ENCODE data around the gene NCAPG2.
A peak's percentile ranks its signal among the peaks of the same experiment; 100 is the strongest.

Gene NCAPG2

GRCh38 chr7:158623241-158623640 lies 81.4 kb downstream of the NCAPG2 start:
- TF ChIP-seq GATA2 (IDR thresholded peaks at IDR 0.05; ENCODE audit: low read depth, low read length) (no peak), GATA3 (IDR thresholded peaks at IDR 0.05; ENCODE audit: low read depth, low read length) (no peak)

GRCh38 chr7:158620839-158621441 lies 83.7 kb downstream of the NCAPG2 start:
- TF ChIP-seq GATA3 (IDR thresholded peaks at IDR 0.05; ENCODE audit: low read depth, low read length) (no peak), GATA2 (IDR thresholded peaks at IDR 0.05; ENCODE audit: low read depth, low read length) (no peak)

- TF ChIP-seq GATA3 (IDR thresholded peaks at IDR 0.05; ENCODE audit: low read depth, low read length) = no peak
- no peak for TF ChIP-seq GATA2 (IDR thresholded peaks at IDR 0.05; ENCODE audit: low read depth, low read length)
These were observed 84.2 kb downstream of the NCAPG2 start for GRCh38 chr7:158620418-158620817.

- TF ChIP-seq GATA3 (IDR thresholded peaks at IDR 0.05; ENCODE audit: low read depth, low read length) (no peak), GATA2 (IDR thresholded peaks at IDR 0.05; ENCODE audit: low read depth, low read length) (no peak)
These were observed 85.9 kb downstream of the NCAPG2 start for GRCh38 chr7:158618745-158619140.

- no peak for TF ChIP-seq GATA2 (IDR thresholded peaks at IDR 0.05; ENCODE audit: low read depth, low read length)
- TF ChIP-seq GATA3 (IDR thresholded peaks at IDR 0.05; ENCODE audit: low read depth, low read length) = no peak
These were observed 86.9 kb downstream of the NCAPG2 start for GRCh38 chr7:158617737-158618128.

GRCh38 chr7:158616050-158616449 lies 88.6 kb downstream of the NCAPG2 start:
- TF ChIP-seq GATA2 (IDR thresholded peaks at IDR 0.05; ENCODE audit: low read depth, low read length) (no peak), GATA3 (IDR thresholded peaks at IDR 0.05; ENCODE audit: low read depth, low read length) (no peak)

- TF ChIP-seq GATA2 (IDR thresholded peaks at IDR 0.05; ENCODE audit: low read depth, low read length) = no peak
- TF ChIP-seq GATA3 (IDR thresholded peaks at IDR 0.05; ENCODE audit: low read depth, low read length) = no peak
These were observed 89.9 kb downstream of the NCAPG2 start for GRCh38 chr7:158614700-158615099.

- peak; percentile 74 for TF ChIP-seq GATA2 (IDR thresholded peaks at IDR 0.05; ENCODE audit: low read depth, low read length)
- TF ChIP-seq GATA3 (IDR thresholded peaks at IDR 0.05; ENCODE audit: low read depth, low read length) = peak; percentile 19; the same call in 1 of the 2 replicates
These were observed 91.1 kb downstream of the NCAPG2 start for GRCh38 chr7:158613481-158613880.

GRCh38 chr7:158612546-158612945 lies 92.1 kb downstream of the NCAPG2 start:
- TF ChIP-seq GATA2 (IDR thresholded peaks at IDR 0.05; ENCODE audit: low read depth, low read length) = no peak
- TF ChIP-seq GATA3 (IDR thresholded peaks at IDR 0.05; ENCODE audit: low read depth, low read length) = no peak

- TF ChIP-seq GATA2 (IDR thresholded peaks at IDR 0.05; ENCODE audit: low read depth, low read length) (no peak), GATA3 (IDR thresholded peaks at IDR 0.05; ENCODE audit: low read depth, low read length) (no peak)
These were observed 93.1 kb downstream of the NCAPG2 start for GRCh38 chr7:158611541-158611940.

- TF ChIP-seq GATA2 (IDR thresholded peaks at IDR 0.05; ENCODE audit: low read depth, low read length) (no peak), GATA3 (IDR thresholded peaks at IDR 0.05; ENCODE audit: low read depth, low read length) (no peak)
These were observed 95.2 kb downstream of the NCAPG2 start for GRCh38 chr7:158609313-158609974.

GRCh38 chr7:158607563-158607962 lies 97.0 kb downstream of the NCAPG2 start:
- no peak for TF ChIP-seq GATA3 (IDR thresholded peaks at IDR 0.05; ENCODE audit: low read depth, low read length)
- TF ChIP-seq GATA2 (IDR thresholded peaks at IDR 0.05; ENCODE audit: low read depth, low read length) = no peak

- no peak for TF ChIP-seq GATA2 (IDR thresholded peaks at IDR 0.05; ENCODE audit: low read depth, low read length)
- no peak for TF ChIP-seq GATA3 (IDR thresholded peaks at IDR 0.05; ENCODE audit: low read depth, low read length)
These were observed 97.8 kb downstream of the NCAPG2 start for GRCh38 chr7:158606671-158607424.

- TF ChIP-seq GATA2 (IDR thresholded peaks at IDR 0.05; ENCODE audit: low read depth, low read length) = no peak
- no peak for TF ChIP-seq GATA3 (IDR thresholded peaks at IDR 0.05; ENCODE audit: low read depth, low read length)
These were observed 98.5 kb downstream of the NCAPG2 start for GRCh38 chr7:158606129-158606528.
